Aorta (tissue), 5 donors: ENCODE measurements around the gene ESRRA. TPM values are rescaled to one million over a fixed set of nuclear protein-coding genes. Genes with fewer than 3 reads are reported as not detected.

Experiments used
- ATAC-seq: fragments of 200-7000 bp; cut with Tn5 transposase; one replicate; pipeline ENCODE4 v1.9.1; 2022; ENCODE audit warnings: moderate library complexity; ENCODE audit not compliant: low FRiP score
- DNase-seq, 2 donors: peaks; one replicate each; pipeline ENCODE4 v3.0.0-alpha.2; 2020
- H3K27ac ChIP-seq, 2 donors: one replicate each; pipeline ENCODE4 v1.5.1; 2013; ENCODE audit warnings: low read length in 2 of 2, mild to moderate bottlenecking in 2 of 2, moderate library complexity in 2 of 2, control low read depth in 1 of 2, inconsistent platforms in 1 of 2, low read depth in 1 of 2
- H3K27me3 ChIP-seq, 2 donors: one replicate each; pipeline ENCODE4 v1.6.1; 2013; ENCODE audit warnings: control low read depth in 1 of 2, low read length in 1 of 2, mild to moderate bottlenecking in 1 of 2, moderate library complexity in 1 of 2; ENCODE audit not compliant: insufficient read depth in 2 of 2, control insufficient read depth in 1 of 2
- H3K36me3 ChIP-seq, 2 donors: one replicate each; pipeline ENCODE4 v1.6.1; 2013; ENCODE audit warnings: control low read depth in 1 of 2, low read length in 1 of 2, mild to moderate bottlenecking in 1 of 2; ENCODE audit not compliant: insufficient read depth in 2 of 2, control insufficient read depth in 1 of 2
- H3K4me1 ChIP-seq, 2 donors: one replicate each; pipeline ENCODE4 v1.6.1; 2013; ENCODE audit warnings: low read length in 2 of 2, control low read depth in 1 of 2, mild to moderate bottlenecking in 1 of 2, moderate library complexity in 1 of 2; ENCODE audit not compliant: insufficient read depth in 2 of 2, control insufficient read depth in 1 of 2
- H3K4me3 ChIP-seq, 2 donors: one replicate each; pipeline ENCODE4 v1.5.1; 2013; ENCODE audit warnings: low read length in 2 of 2, control low read depth in 1 of 2, mild to moderate bottlenecking in 1 of 2
- H3K9me3 ChIP-seq: one replicate; pipeline ENCODE4 v1.6.1; 2013; ENCODE audit warnings: mild to moderate bottlenecking, low read length; ENCODE audit not compliant: control insufficient read depth
- WGBS, 2 donors: extraction: QIAGEN DNeasy Blood & Tissue Kit; methylation state at CpG; one replicate each; pipeline ENCODE4 v1.1.7; 2013; 5-methylcytosine and 5-hydroxymethylcytosine counted together
- intact Hi-C, 2 donors: fragments of 100-400 bp; cut with DNase I; formaldehyde crosslinking; loops; one replicate each; pipeline versions ENCODE4 v1.14.2 to v1.15.0; 2022
- polyA plus RNA-seq, 2 donors: library from polyadenylated mRNA; stranded (reverse); fragments of 200-250 nt; gene quantifications; one replicate each; pipeline ENCODE4 v1.2.3, GENCODE V29; 2013
- total RNA-seq, 2 donors: library from RNA; stranded (reverse); fragmentation: NEBNext Ultra II Directional; extraction: Animal tissue kit (Norgen Biotek cat#: 25700); gene quantifications; one replicate each; pipeline ENCODE4 v1.2.1, GENCODE V29; 2021
- donor health status: healthy with polysubstance abuse.
- donor health status: Bipolar disorder and iron deficiency.
- donor health status: DM: no; HTN: no; CAD: no.
- donor health status: DM: no; HTN: no; CAD: no.
- donor health status: DM: yes; HTN: yes; CAD: no.

The ESRRA gene
- total and polyA plus RNA-seq, 4 donors: 25.9 to 54.7 (median 29.9) TPM

GRCh38 chr11:64263021-64263946 is 42.0 kb upstream of the ESRRA start:
- DNase-seq (no peak), ATAC-seq (no peak)
- Histone ChIP-seq H3K4me1 (no peaks in the 10 kb centered on the region), H3K27ac (no peak overlapping the region), H3K27me3 (no peaks in the 10 kb centered on the region), H3K4me3 (no peak overlapping the region), H3K9me3 (no peaks in the 10 kb centered on the region), H3K36me3 (peaks cover 5 to 9% of the 10 kb centered on the region in 2 donors)
- WGBS, 2 donors: 74 to 75% methylated on average over 29 of the region's 29 CpGs
- intact Hi-C loops: no loop called here

- Histone ChIP-seq H3K4me1 (no peaks in the 10 kb centered on the region), H3K27me3 (no peaks in the 10 kb centered on the region), H3K36me3 (peaks cover 0 to 8% of the 10 kb centered on the region in 2 donors), H3K9me3 (no peaks in the 10 kb centered on the region), H3K27ac (no peak overlapping the region), H3K4me3 (no peak overlapping the region)
- 86 to 89% methylated on average over 8 of the region's 8 CpGs for WGBS, 2 donors
- intact Hi-C loops: no loop called here
- no peak for DNase-seq
- no peak for ATAC-seq
These were observed 41.4 kb upstream of the ESRRA start for GRCh38 chr11:64263947-64264317.

- intact Hi-C loops: no loop called here
- Histone ChIP-seq H3K36me3 (peaks cover 0 to 5% of the 10 kb centered on the region in 2 donors), H3K4me1 (no peaks in the 10 kb centered on the region), H3K9me3 (no peaks in the 10 kb centered on the region), H3K27ac (no peak overlapping the region), H3K4me3 (no peak overlapping the region), H3K27me3 (no peaks in the 10 kb centered on the region)
- ATAC-seq (no peak), DNase-seq (no peak)
- 81 to 86% methylated on average over 10 of the region's 10 CpGs for WGBS, 2 donors
These were observed 40.9 kb upstream of the ESRRA start for GRCh38 chr11:64264371-64264852.

GRCh38 chr11:64265176-64266160 is 39.9 kb upstream of the ESRRA start:
- DNase-seq (peak in 1 of 2 donors; percentile 47), ATAC-seq (no peak)
- intact Hi-C loops: no loop called here
- Histone ChIP-seq H3K27ac (no peak overlapping the region), H3K27me3 (no peaks in the 10 kb centered on the region), H3K4me3 (no peak overlapping the region), H3K36me3 (peaks cover 0 to 5% of the 10 kb centered on the region in 2 donors), H3K4me1 (no peaks in the 10 kb centered on the region), H3K9me3 (no peaks in the 10 kb centered on the region)
- 88 to 91% methylated on average over 34 to 35 of the region's 35 CpGs for WGBS, 2 donors

GRCh38 chr11:64266339-64266738 is 39.0 kb upstream of the ESRRA start:
- no peaks in the 10 kb centered on the region for H3K9me3 ChIP-seq
- WGBS, 2 donors: 80 to 88% methylated on average over 15 of the region's 15 CpGs
- peak; percentile 50 to 73 for DNase-seq
- H3K27me3 ChIP-seq: no peaks in the 10 kb centered on the region
- no peak for ATAC-seq
- no peaks in the 10 kb centered on the region for H3K4me1 ChIP-seq
- intact Hi-C loops: no loop called here
- no peak overlapping the region for H3K27ac ChIP-seq
- H3K4me3 ChIP-seq: no peak overlapping the region
- H3K36me3 ChIP-seq: peaks cover 0 to 5% of the 10 kb centered on the region in 2 donors

GRCh38 chr11:64267207-64267945 is 37.9 kb upstream of the ESRRA start:
- H3K9me3 ChIP-seq: no peaks in the 10 kb centered on the region
- peak; percentile 66 to 77 for DNase-seq
- no peak overlapping the region for H3K4me3 ChIP-seq
- 81 to 85% methylated on average over 21 to 27 of the region's 27 CpGs for WGBS, 2 donors
- intact Hi-C loops: no loop called here
- peaks cover 0 to 5% of the 10 kb centered on the region in 2 donors for H3K36me3 ChIP-seq
- H3K27me3 ChIP-seq: no peaks in the 10 kb centered on the region
- no peak for ATAC-seq
- H3K27ac ChIP-seq: no peak overlapping the region
- no peaks in the 10 kb centered on the region for H3K4me1 ChIP-seq

GRCh38 chr11:64268025-64268892 is 37.1 kb upstream of the ESRRA start:
- H3K9me3 ChIP-seq: no peaks in the 10 kb centered on the region
- DNase-seq (peak in 1 of 2 donors; percentile 79), ATAC-seq (no peak)
- peak overlapping the region in 1 of 2 donors; percentile 72 for H3K27ac ChIP-seq
- H3K4me3 ChIP-seq: no peak overlapping the region
- no peaks in the 10 kb centered on the region for H3K27me3 ChIP-seq
- 51 to 52% methylated on average over 23 of the region's 23 CpGs for WGBS, 2 donors
- no peaks in the 10 kb centered on the region for H3K4me1 ChIP-seq
- intact Hi-C loops: loop anchor here in 1 of 2 donors (2.0 kb wide), 1 partner anchor 17 kb away; the partner anchor contains the start of gene PLCB3
- H3K36me3 ChIP-seq: peaks cover 0 to 3% of the 10 kb centered on the region in 2 donors
